HuH-7.5 (cell line): ENCODE results near the gene C16orf74.

Experiments
- DNase-seq: peaks from one replicate; pipeline ENCODE4 v3.0.0; 2011; ENCODE audit warnings: low spot score

The C16orf74 gene

GRCh38 chr16:85717393-85718152 is 33.3 kb downstream of the C16orf74 start:
- peak; percentile 92 for DNase-seq

GRCh38 chr16:85716680-85717038 is 34.2 kb downstream of the C16orf74 start:
- no peak for DNase-seq

GRCh38 chr16:85716022-85716679 is 34.7 kb downstream of the C16orf74 start:
- DNase-seq: no peak

GRCh38 chr16:85715169-85716021 is 35.5 kb downstream of the C16orf74 start:
- no peak for DNase-seq

GRCh38 chr16:85712801-85713200 is 38.1 kb downstream of the C16orf74 start:
- no peak for DNase-seq

- no peak for DNase-seq
These were observed 38.8 kb downstream of the C16orf74 start for GRCh38 chr16:85711982-85712587.

GRCh38 chr16:85710732-85711131 is 40.2 kb downstream of the C16orf74 start:
- no peak for DNase-seq

GRCh38 chr16:85709766-85710585 is 40.9 kb downstream of the C16orf74 start:
- no peak for DNase-seq

- DNase-seq: no peak
These were observed 42.6 kb downstream of the C16orf74 start for GRCh38 chr16:85708338-85708737.

GRCh38 chr16:85707528-85708095 is 43.3 kb downstream of the C16orf74 start:
- DNase-seq: no peak

GRCh38 chr16:85706449-85707034 is 44.4 kb downstream of the C16orf74 start:
- no peak for DNase-seq

- no peak for DNase-seq
These were observed 45.7 kb downstream of the C16orf74 start for GRCh38 chr16:85704900-85705846.

- DNase-seq: no peak
These were observed 46.9 kb downstream of the C16orf74 start for GRCh38 chr16:85704011-85704410.

GRCh38 chr16:85699628-85700027 is 51.3 kb downstream of the C16orf74 start:
- no peak for DNase-seq

GRCh38 chr16:85698935-85699558 is 51.8 kb downstream of the C16orf74 start:
- no peak for DNase-seq

GRCh38 chr16:85698459-85698891 is 52.4 kb downstream of the C16orf74 start:
- no peak for DNase-seq

GRCh38 chr16:85697431-85697830 is 53.5 kb downstream of the C16orf74 start:
- DNase-seq: no peak

- DNase-seq: no peak
These were observed 54.1 kb downstream of the C16orf74 start for GRCh38 chr16:85696781-85697180.
